ENCODE results near the gene OR51I1.

- TF ChIP-seq CTCF (IDR thresholded peaks at IDR 0.05; ENCODE audit: low read depth, low read length) = no peak
- TF ChIP-seq EZH2phosphoT487 (IDR thresholded peaks at IDR 0.05; ENCODE audit: low read depth) = no peak
Measured at GRCh38 chr11:5443835-5444393, 2.6 kb upstream of the OR51I1 start.
